BJ (cell line): ENCODE data around the gene RASSF4. TPM values are rescaled to one million over a fixed set of nuclear protein-coding genes. Genes with fewer than 3 reads are reported as not detected.
A peak's percentile ranks its signal among the peaks of the same experiment; 100 is the strongest.

Source experiments
- CTCF ChIA-PET: fragments of 350-600 bp; formaldehyde crosslinking; extraction: SDS; loops from one replicate; lab custom pipeline; 2021; ENCODE audit warnings: antibody characterized with exemption, inconsistent platforms; lab: Yijun Ruan, JAX
- POLR2A ChIA-PET: fragments of 300-600 bp; sonication (Branson Sonifier 250); formaldehyde crosslinking; extraction: SDS; loops from one replicate; lab custom pipeline; 2021; ENCODE audit warnings: antibody characterized with exemption; lab: Charles Lee
- DNase-seq: peaks from one replicate; pipeline ENCODE4 v3.0.0-alpha.2; 2011; ENCODE audit warnings: low read depth
- H3K27me3 ChIP-seq: 2 replicates; pipeline ENCODE4 v1.6.0; 2011; ENCODE audit warnings: low read length; ENCODE audit not compliant: control insufficient read depth, insufficient read depth
- H3K36me3 ChIP-seq: 2 replicates; pipeline ENCODE4 v1.5.1; 2011; ENCODE audit warnings: low read length; ENCODE audit not compliant: control insufficient read depth, insufficient read depth
- H3K4me3 ChIP-seq: 2 replicates; pipeline ENCODE4 v1.5.1; 2011; ENCODE audit warnings: low read depth, mild to moderate bottlenecking, control low read depth, low read length
- polyA plus RNA-seq: library from polyadenylated mRNA; depleted of rRNA; stranded (reverse); fragments of >200 nt; gene quantifications from 2 replicates; pipeline ENCODE4 v1.2.3, GENCODE V29; 2011
- TF ChIP-seq, protein P1 (sequence below): IDR thresholded peaks from 2 replicates; pipeline ENCODE4 v1.5.1; 2011; ENCODE audit warnings: low read depth, mild to moderate bottlenecking, control low read depth, inconsistent platforms, low read length, moderate library complexity; ENCODE audit not compliant: insufficient read depth

RASSF4 gene
- polyA plus RNA-seq, 1 experiment, result 3.9 TPM

DNA sequence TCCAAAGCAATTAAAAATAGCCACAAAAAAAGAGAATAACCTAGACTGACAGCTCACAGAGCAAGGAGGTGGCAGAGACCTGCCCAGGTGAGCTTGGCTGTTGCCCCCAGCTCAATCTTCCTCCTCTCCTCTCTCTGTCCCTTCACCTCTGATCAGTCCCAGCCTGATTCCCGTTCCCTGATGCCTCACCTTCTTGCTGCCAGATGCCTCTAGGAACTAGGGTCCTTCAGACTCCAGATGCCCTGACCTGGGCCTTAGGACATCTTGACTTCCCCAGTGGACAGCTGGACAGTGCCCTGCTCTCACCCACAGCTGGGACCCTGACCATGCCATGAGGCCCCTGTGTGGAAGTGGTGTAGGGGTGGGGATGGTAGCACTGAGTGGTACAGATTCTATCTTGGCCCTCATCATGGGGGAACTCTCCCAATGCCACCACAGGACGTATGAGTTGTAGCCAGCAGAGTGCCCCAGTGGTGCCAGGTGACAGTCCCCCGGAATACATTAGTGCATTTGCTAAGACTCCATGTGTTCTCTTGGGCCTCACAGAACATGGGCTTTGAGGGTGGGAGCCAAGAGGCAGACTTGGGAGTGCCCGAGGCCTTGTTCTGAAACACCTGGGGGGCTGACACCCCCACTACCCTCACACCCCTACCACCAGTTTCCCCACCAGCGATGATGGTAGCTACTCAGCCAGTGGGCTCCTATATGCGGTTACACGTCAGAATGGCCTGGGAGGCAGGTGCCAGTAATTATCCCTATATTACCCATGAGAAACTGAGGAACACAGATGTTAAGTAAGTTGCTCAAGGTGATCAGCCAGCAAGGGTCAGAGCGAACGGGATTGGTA is 17.0 kb downstream of the RASSF4 start:
- TF ChIP-seq, protein P1, sequence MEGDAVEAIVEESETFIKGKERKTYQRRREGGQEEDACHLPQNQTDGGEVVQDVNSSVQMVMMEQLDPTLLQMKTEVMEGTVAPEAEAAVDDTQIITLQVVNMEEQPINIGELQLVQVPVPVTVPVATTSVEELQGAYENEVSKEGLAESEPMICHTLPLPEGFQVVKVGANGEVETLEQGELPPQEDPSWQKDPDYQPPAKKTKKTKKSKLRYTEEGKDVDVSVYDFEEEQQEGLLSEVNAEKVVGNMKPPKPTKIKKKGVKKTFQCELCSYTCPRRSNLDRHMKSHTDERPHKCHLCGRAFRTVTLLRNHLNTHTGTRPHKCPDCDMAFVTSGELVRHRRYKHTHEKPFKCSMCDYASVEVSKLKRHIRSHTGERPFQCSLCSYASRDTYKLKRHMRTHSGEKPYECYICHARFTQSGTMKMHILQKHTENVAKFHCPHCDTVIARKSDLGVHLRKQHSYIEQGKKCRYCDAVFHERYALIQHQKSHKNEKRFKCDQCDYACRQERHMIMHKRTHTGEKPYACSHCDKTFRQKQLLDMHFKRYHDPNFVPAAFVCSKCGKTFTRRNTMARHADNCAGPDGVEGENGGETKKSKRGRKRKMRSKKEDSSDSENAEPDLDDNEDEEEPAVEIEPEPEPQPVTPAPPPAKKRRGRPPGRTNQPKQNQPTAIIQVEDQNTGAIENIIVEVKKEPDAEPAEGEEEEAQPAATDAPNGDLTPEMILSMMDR, result no peak
- CTCF ChIA-PET, result interaction anchor here (0.9 to 1.6 kb wide), 9 partner anchors 9 to 48 kb away, joined by 3 to 17 read pairs (median 4); no protein-coding TSS in a partner anchor
- Histone ChIP-seq H3K36me3 (no peaks in the 10 kb centered on the region; the same call in 1 of the 2 replicates), H3K27me3 (no peaks in the 10 kb centered on the region), H3K4me3 (no peak overlapping the region)
- DNase-seq, result no peak
- POLR2A ChIA-PET, result interaction anchor here (0.6 kb wide), 1 partner anchor 1294 kb away, joined by 3 read pairs; no protein-coding TSS in a partner anchor

DNA sequence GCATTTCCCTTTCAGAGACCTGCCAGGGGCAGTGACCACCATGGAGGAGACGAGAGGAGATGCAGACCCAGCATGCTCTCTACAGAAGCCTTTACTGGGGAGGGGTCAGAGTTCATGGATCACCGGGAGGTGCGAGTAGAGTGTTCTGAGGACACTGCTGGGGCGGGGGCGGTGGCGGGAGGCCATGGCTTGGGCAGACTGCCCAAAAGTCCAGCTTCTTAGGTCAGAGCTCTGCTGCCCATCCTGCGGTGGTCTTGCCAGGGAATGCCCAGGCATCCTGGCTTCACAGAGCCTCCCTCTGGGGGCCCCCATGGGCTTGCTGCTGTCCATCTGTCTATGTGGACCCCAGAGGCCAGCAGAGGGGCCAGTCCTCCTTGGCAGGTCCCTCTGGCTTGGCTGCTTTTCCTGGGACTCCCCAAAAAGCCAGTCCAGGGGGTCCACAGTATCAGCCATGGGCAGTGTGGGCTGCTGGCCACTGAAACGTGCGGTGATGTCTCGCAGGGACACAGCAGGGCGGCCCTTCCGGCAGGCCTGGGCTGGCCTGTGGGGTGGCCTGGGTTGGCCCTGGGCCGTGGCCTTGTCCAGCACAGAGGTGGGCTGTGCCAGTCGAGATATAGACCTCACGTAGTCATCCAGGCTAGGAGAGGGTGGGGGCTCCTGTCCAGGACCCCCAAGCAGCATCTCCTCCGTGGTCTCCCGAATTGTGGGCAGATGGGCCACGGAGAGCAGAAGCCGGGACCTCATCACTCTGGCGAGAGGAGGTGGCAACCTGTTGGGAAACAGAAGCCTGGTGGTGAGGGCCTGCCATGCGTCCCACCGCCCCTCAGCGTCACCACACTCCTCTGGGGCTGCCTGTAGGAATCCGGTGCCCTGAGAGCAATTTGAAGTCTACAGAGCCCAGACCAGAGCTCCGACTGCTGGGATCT is 17.9 kb downstream of the RASSF4 start:
- TF ChIP-seq, protein P1, result no peak
- Histone ChIP-seq H3K27me3 (no peaks in the 10 kb centered on the region), H3K4me3 (peak overlapping the region; percentile 12; the same call in 1 of the 2 replicates), H3K36me3 (no peaks in the 10 kb centered on the region)
- POLR2A ChIA-PET, result interaction anchor here (0.6 kb wide), 1 partner anchor 1295 kb away, joined by 3 read pairs; no protein-coding TSS in a partner anchor
- no peak for DNase-seq
- CTCF ChIA-PET, result interaction anchor here (0.9 to 4.1 kb wide), 6 partner anchors 9 to 106 kb away, joined by 3 to 32 read pairs (median 3); partner anchors contain the start of gene ZNF22

DNA sequence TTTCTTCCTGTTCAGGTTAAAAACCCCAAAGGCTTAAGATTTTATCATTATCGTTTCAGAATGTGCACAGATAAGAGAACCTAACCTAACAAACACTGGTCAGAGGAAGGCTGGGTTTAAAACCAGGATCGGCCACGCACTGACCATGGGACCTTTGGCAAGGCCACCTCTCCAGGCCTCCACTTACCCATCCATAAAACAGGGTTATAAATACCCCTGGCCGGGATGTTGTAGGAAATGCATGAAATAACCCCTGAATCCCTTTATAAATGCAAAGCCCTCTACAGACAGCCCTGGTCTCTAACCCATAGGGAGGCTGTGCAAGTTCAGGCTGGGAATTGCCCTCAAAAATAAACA is 18.6 kb downstream of the RASSF4 start:
- no peaks in the 10 kb centered on the region for H3K27me3 ChIP-seq
- TF ChIP-seq, protein P1, result no peak
- no peak for DNase-seq
- no peaks in the 10 kb centered on the region for H3K36me3 ChIP-seq
- ChIA-PET CTCF (interaction anchor here (0.9 to 4.1 kb wide), 5 partner anchors 10 to 107 kb away, joined by 3 to 32 read pairs (median 3); partner anchors contain the start of gene ZNF22), POLR2A (no interaction called here)
- peak overlapping the region; percentile 28 for H3K4me3 ChIP-seq

DNA sequence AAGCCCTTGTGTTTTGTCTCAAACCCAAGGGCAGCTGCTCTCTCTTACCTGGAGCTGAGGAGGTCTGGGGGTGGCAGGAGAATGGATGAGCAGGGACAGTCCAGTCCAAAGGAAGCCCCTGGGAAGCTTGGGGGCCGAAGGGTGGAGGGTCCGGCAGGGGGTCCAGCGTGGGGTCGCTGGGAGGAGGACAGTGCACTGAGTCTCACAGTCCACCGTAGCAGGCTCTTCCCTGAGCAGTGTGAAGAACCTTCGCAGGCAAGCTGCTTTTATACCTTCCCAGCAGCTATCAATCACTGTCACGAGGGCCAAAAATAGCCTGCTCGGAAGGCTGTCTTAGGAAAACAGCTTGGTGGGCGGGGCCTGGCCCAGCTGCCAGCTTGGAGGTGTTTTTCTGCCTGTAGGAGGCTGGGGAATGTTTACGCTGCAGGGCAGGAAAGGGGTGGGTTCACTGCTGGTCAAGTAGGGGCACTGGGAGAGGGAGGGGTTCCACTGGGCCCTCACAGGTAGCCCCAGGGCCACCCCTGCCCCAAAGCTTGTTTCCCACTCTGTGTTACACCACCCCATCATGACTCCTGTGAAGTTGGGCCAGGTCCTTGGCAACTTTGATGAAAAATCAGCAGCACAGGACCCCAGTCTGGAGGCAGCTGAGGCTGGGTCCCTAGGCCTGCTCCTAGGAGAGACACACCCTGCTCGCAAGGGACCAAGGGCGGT is 19.1 kb downstream of the RASSF4 start, which contains the start of gene DEPP1:
DEPP1 (minus strand) TSS at position 240 of the 711 bp plus-strand sequence. CDS start 779 bp downstream, outside the sequence.
- Histone ChIP-seq H3K27me3 (no peaks in the 10 kb centered on the region), H3K36me3 (no peaks in the 10 kb centered on the region), H3K4me3 (peak within 1 kb of the TSS; percentile 28)
- CTCF ChIA-PET, result interaction anchor here (0.8 to 4.1 kb wide), 7 partner anchors 10 to 107 kb away, joined by 3 to 32 read pairs (median 3); partner anchors contain the start of gene ZNF22
- peak; percentile 24 for DNase-seq
- POLR2A ChIA-PET, result no interaction called here
- TF ChIP-seq, protein P1, result 0 out of 2 replicates have a peak, but pooled peaks have one; percentile 19
